SK-N-SH treated with all-trans-retinoic acid at 6 μM for 48 hours (cell line): ENCODE measurements around the gene SPOCK1.

Experiments used
- ATAC-seq: fragments of 200-7000 bp; cut with Tn5 transposase; 3 replicates; pipeline ENCODE4 v1.9.1; 2020; ENCODE audit warnings: mild to moderate bottlenecking, moderate library complexity
- ARNTL ChIP-seq: fragments of 450-650 bp; formaldehyde crosslinking; IDR thresholded peaks from 2 replicates; pipeline ENCODE4 v1.5.0; 2020; ENCODE audit warnings: low read depth, mild to moderate bottlenecking, moderate library complexity, borderline replicate concordance
- BACH2 ChIP-seq: fragments of 250-450 bp; sonication (Bioruptor Pico); IDR thresholded peaks from 2 replicates; pipeline ENCODE4 v1.9.0; 2021; ENCODE audit warnings: mild to moderate bottlenecking, borderline replicate concordance
- CSDC2 ChIP-seq: fragments of 250-450 bp; sonication (Bioruptor Pico); IDR thresholded peaks from 2 replicates; pipeline ENCODE4 v1.5.0; 2020; ENCODE audit warnings: mild to moderate bottlenecking, moderate library complexity
- ESRRG ChIP-seq: fragments of 250-450 bp; sonication (Bioruptor Pico); IDR thresholded peaks from 2 replicates; pipeline ENCODE4 v1.6.1; 2021; ENCODE audit warnings: mild to moderate bottlenecking
- GLIS3 ChIP-seq: fragments of 250-450 bp; sonication (Bioruptor Pico); IDR thresholded peaks from 2 replicates; pipeline ENCODE4 v1.5.0; 2020; ENCODE audit warnings: mild to moderate bottlenecking, moderate library complexity
- ISL1 ChIP-seq: fragments of 250-450 bp; sonication (Bioruptor Pico); IDR thresholded peaks from 2 replicates; pipeline ENCODE4 v2.1.2; 2022; ENCODE audit warnings: mild to moderate bottlenecking, moderate library complexity
- OSR1 ChIP-seq: fragments of 250-450 bp; sonication (Bioruptor Pico); IDR thresholded peaks from 2 replicates; pipeline ENCODE4 v1.8.0; 2022; ENCODE audit warnings: moderate library complexity, mild to moderate bottlenecking, inconsistent platforms
- PATZ1 ChIP-seq: fragments of 250-450 bp; sonication (Bioruptor Pico); IDR thresholded peaks from 2 replicates; pipeline ENCODE4 v1.8.0; 2020; ENCODE audit warnings: mild to moderate bottlenecking, moderate library complexity, borderline replicate concordance
- POU6F1 ChIP-seq: fragments of 250-450 bp; sonication (Bioruptor Pico); IDR thresholded peaks from 2 replicates; pipeline ENCODE4 v1.8.0; 2021; ENCODE audit warnings: low read depth, mild to moderate bottlenecking, moderate library complexity, borderline replicate concordance
- PPARA ChIP-seq: fragments of 250-450 bp; sonication (Bioruptor Pico); IDR thresholded peaks from 2 replicates; pipeline ENCODE4 v1.5.0; 2020; ENCODE audit warnings: mild to moderate bottlenecking, borderline replicate concordance
- RARB ChIP-seq: fragments of 250-450 bp; sonication (Bioruptor Pico); IDR thresholded peaks from 2 replicates; pipeline ENCODE4 v1.8.0; 2021; ENCODE audit warnings: mild to moderate bottlenecking, moderate library complexity
- SNAI2 ChIP-seq: fragments of 250-450 bp; sonication (Bioruptor Pico); IDR thresholded peaks from 2 replicates; pipeline ENCODE4 v1.5.0; 2020; ENCODE audit warnings: mild to moderate bottlenecking, moderate library complexity
- TOX ChIP-seq: fragments of 250-450 bp; sonication (Bioruptor Pico); IDR thresholded peaks from 2 replicates; pipeline ENCODE4 v1.8.0; 2021; ENCODE audit warnings: mild to moderate bottlenecking, moderate library complexity, borderline replicate concordance
- TSHZ2 ChIP-seq: fragments of 250-450 bp; sonication (Bioruptor Pico); IDR thresholded peaks from 2 replicates; pipeline ENCODE4 v1.5.0; 2020; ENCODE audit warnings: mild to moderate bottlenecking, moderate library complexity
- ZC3H10 ChIP-seq: fragments of 250-450 bp; sonication (Bioruptor Pico); IDR thresholded peaks from 2 replicates; pipeline ENCODE4 v1.5.1; 2021; ENCODE audit warnings: mild to moderate bottlenecking, moderate library complexity
- ZFP3 ChIP-seq: fragments of 250-450 bp; sonication (Bioruptor Pico); IDR thresholded peaks from 2 replicates; pipeline ENCODE4 v1.5.0; 2020; ENCODE audit warnings: mild to moderate bottlenecking, moderate library complexity
- ZFP30 ChIP-seq: fragments of 450-650 bp; formaldehyde crosslinking; IDR thresholded peaks from 2 replicates; pipeline ENCODE4 v1.5.0; 2022; ENCODE audit warnings: mild to moderate bottlenecking, moderate library complexity
- ZNF565 ChIP-seq: fragments of 450-650 bp; formaldehyde crosslinking; conservative IDR thresholded peaks from 2 replicates; pipeline ENCODE4 v1.5.0; 2020; ENCODE audit warnings: low read depth, mild to moderate bottlenecking, moderate library complexity
- ZNF70 ChIP-seq: fragments of 450-650 bp; formaldehyde crosslinking; IDR thresholded peaks from 2 replicates; pipeline ENCODE4 v1.5.0; 2020; ENCODE audit warnings: mild to moderate bottlenecking, moderate library complexity
- ZNF8 ChIP-seq: fragments of 450-650 bp; formaldehyde crosslinking; IDR thresholded peaks from 2 replicates; pipeline ENCODE4 v1.5.0; 2020; ENCODE audit warnings: mild to moderate bottlenecking, moderate library complexity
- TF ChIP-seq, protein P1 (sequence below): fragments of 250-450 bp; sonication (Bioruptor Pico); IDR thresholded peaks from 2 replicates; pipeline ENCODE4 v1.5.1; 2020; ENCODE audit warnings: low read depth, mild to moderate bottlenecking, moderate library complexity
- TF ChIP-seq, protein P2 (sequence below): fragments of 250-450 bp; sonication (Bioruptor Pico); IDR thresholded peaks from 2 replicates; pipeline ENCODE4 v1.5.1; 2021; ENCODE audit warnings: mild to moderate bottlenecking, moderate library complexity

Gene SPOCK1

GRCh38 chr5:137310051-137310730 is 188.9 kb downstream of the SPOCK1 start:
- ATAC-seq = peak; percentile 81

DNA sequence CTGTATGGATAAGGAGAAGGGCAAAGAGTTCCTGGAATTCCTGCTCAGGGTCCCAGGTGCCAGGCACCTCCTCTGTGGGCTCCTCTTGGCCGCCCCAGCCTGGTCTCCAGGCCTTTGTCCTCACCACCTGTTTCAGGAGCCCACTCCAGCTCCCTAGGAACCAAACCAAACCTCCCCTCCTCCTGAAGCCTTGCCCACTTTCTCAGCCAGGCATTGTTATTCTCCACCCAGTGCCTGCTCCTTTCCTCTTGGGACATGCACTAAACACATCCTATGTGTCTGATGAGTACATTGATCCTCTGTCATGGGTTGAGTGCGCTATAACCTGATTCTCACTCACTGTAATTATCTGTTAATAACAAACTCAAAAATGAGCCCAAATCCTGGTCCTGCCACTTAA is 189.8 kb downstream of the SPOCK1 start:
- no peak for ATAC-seq
- no peak for TF ChIP-seq POU6F1
- TF ChIP-seq ZNF565 (CRISPR knock-in tag) = no peak
- TF ChIP-seq RARB (CRISPR knock-in tag) = no peak
- TF ChIP-seq, all 23 proteins: peak for 0

More at GRCh38 chr5:137310051-137310730, 188.9 kb downstream of the SPOCK1 start:
- TF ChIP-seq TSHZ2 (CRISPR knock-in tag) (no peak), TOX (no peak), ZC3H10 (CRISPR knock-in tag) (0 out of 2 replicates have a peak, but pooled peaks have one; percentile 12), ISL1 (peak; percentile 53)
- TF ChIP-seq, protein P1, sequence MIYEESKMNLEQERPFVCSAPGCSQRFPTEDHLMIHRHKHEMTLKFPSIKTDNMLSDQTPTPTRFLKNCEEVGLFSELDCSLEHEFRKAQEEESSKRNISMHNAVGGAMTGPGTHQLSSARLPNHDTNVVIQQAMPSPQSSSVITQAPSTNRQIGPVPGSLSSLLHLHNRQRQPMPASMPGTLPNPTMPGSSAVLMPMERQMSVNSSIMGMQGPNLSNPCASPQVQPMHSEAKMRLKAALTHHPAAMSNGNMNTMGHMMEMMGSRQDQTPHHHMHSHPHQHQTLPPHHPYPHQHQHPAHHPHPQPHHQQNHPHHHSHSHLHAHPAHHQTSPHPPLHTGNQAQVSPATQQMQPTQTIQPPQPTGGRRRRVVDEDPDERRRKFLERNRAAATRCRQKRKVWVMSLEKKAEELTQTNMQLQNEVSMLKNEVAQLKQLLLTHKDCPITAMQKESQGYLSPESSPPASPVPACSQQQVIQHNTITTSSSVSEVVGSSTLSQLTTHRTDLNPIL (CRISPR knock-in tag) = no peak

DNA sequence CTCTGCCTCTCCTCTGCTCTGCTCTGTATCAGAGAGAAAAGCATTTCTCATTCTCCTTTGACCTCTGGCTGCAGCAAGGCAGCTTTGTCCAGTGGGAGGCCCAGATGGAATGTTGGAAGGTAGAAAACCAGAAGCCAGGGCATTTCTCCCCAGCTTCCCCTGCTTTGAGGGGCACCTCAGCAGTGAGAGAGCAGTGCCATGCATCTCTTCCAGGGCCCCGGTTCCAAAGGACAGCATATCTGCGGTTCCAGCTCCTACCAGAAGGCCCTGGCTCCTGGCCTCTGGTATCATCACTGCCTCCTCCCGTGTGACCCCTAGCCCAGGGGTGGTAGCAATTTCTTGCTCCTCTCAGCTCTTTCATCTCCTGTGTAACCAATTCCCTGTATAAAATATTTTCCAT is 190.8 kb downstream of the SPOCK1 start:
- TF ChIP-seq TSHZ2 (CRISPR knock-in tag) (no peak), SNAI2 (CRISPR knock-in tag) (no peak), ESRRG (CRISPR knock-in tag) (no peak), ZFP3 (CRISPR knock-in tag) (no peak), CSDC2 (no peak), PPARA (CRISPR knock-in tag) (no peak), BACH2 (CRISPR knock-in tag) (no peak), ZNF70 (CRISPR knock-in tag) (no peak), OSR1 (CRISPR knock-in tag) (no peak), ARNTL (CRISPR knock-in tag) (no peak), GLIS3 (CRISPR knock-in tag) (no peak), ZC3H10 (CRISPR knock-in tag) (no peak), ZNF8 (CRISPR knock-in tag) (no peak), RARB (CRISPR knock-in tag) (no peak), POU6F1 (no peak), ZFP30 (CRISPR knock-in tag) (no peak), PATZ1 (CRISPR knock-in tag) (no peak), ZNF565 (CRISPR knock-in tag) (no peak)
- TF ChIP-seq, protein P2, sequence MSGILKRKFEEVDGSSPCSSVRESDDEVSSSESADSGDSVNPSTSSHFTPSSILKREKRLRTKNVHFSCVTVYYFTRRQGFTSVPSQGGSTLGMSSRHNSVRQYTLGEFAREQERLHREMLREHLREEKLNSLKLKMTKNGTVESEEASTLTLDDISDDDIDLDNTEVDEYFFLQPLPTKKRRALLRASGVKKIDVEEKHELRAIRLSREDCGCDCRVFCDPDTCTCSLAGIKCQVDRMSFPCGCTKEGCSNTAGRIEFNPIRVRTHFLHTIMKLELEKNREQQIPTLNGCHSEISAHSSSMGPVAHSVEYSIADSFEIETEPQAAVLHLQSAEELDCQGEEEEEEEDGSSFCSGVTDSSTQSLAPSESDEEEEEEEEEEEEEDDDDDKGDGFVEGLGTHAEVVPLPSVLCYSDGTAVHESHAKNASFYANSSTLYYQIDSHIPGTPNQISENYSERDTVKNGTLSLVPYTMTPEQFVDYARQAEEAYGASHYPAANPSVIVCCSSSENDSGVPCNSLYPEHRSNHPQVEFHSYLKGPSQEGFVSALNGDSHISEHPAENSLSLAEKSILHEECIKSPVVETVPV (CRISPR knock-in tag) = no peak
- TF ChIP-seq, protein P1 (CRISPR knock-in tag) = no peak
- ATAC-seq = no peak
